Measurements from ENCODE around the gene MEGF9. TPM values are rescaled to one million over a fixed set of nuclear protein-coding genes. Genes with fewer than 3 reads are reported as not detected.
"Not testable (repeated sequence)": the region's sequence is repeated elsewhere in the genome, so short reads cannot be mapped to it uniquely, and the experiment has no call there.

Gene MEGF9
- total RNA-seq, 2 experiments from 2014 or later, result 6.3 to 6.7 TPM

- no peak for ATAC-seq
- Mint-ChIP-seq H3K36me3 (ENCODE audit: low read depth) (no peaks in the 10 kb centered on the region), H3K4me1 (ENCODE audit: low read depth) (peaks cover 2% of the 10 kb centered on the region), H3K9me3 (ENCODE audit: insufficient read depth) (no peaks in the 10 kb centered on the region), H3K27me3 (ENCODE audit: low read depth) (no peaks in the 10 kb centered on the region), H3K4me3 (no peak overlapping the region), H3K27ac (no peak overlapping the region)
- DNase-seq, result no peak
- POLR2A ChIA-PET, result no interaction called here
- CTCF ChIA-PET, result no interaction called here
Observed at GRCh38 chr9:120652934-120653333, 61.3 kb downstream of the MEGF9 start.

- Mint-ChIP-seq H3K4me1 (ENCODE audit: low read depth) (peaks cover 2% of the 10 kb centered on the region), H3K4me3 (no peak overlapping the region), H3K9me3 (ENCODE audit: insufficient read depth) (no peaks in the 10 kb centered on the region), H3K27me3 (ENCODE audit: low read depth) (no peaks in the 10 kb centered on the region), H3K27ac (no peak overlapping the region), H3K36me3 (ENCODE audit: low read depth) (no peaks in the 10 kb centered on the region)
- DNase-seq, result no peak
- CTCF ChIA-PET, result no interaction called here
- POLR2A ChIA-PET, result no interaction called here
- no peak for ATAC-seq
Observed at GRCh38 chr9:120650352-120650751, 63.9 kb downstream of the MEGF9 start.

GRCh38 chr9:120648581-120649197 lies 65.6 kb downstream of the MEGF9 start:
- CTCF ChIA-PET, result no interaction called here
- H3K27me3 Mint-ChIP-seq (ENCODE audit: low read depth), result no peaks in the 10 kb centered on the region
- H3K27ac Mint-ChIP-seq, result no peak overlapping the region

GRCh38 chr9:120646948-120647347 lies 67.3 kb downstream of the MEGF9 start:
- Mint-ChIP-seq H3K27me3 (ENCODE audit: low read depth) (no peaks in the 10 kb centered on the region), H3K4me1 (ENCODE audit: low read depth) (no peaks in the 10 kb centered on the region), H3K36me3 (ENCODE audit: low read depth) (no peaks in the 10 kb centered on the region), H3K4me3 (no peak overlapping the region), H3K27ac (no peak overlapping the region), H3K9me3 (ENCODE audit: insufficient read depth) (no peaks in the 10 kb centered on the region)
- DNase-seq (no peak), ATAC-seq (no peak)
- CTCF ChIA-PET, result no interaction called here
- POLR2A ChIA-PET, result no interaction called here

More at GRCh38 chr9:120648581-120649197, 65.6 kb downstream of the MEGF9 start:
- POLR2A ChIA-PET, result no interaction called here
- Mint-ChIP-seq H3K9me3 (ENCODE audit: insufficient read depth) (no peaks in the 10 kb centered on the region), H3K4me3 (no peak overlapping the region), H3K4me1 (ENCODE audit: low read depth) (no peaks in the 10 kb centered on the region), H3K36me3 (ENCODE audit: low read depth) (no peaks in the 10 kb centered on the region)
- DNase-seq (no peak), ATAC-seq (no peak)

GRCh38 chr9:120645760-120646159 lies 68.5 kb downstream of the MEGF9 start:
- CTCF ChIA-PET, result no interaction called here
- Mint-ChIP-seq H3K4me3 (no peak overlapping the region), H3K4me1 (ENCODE audit: low read depth) (no peaks in the 10 kb centered on the region), H3K27me3 (ENCODE audit: low read depth) (no peaks in the 10 kb centered on the region), H3K27ac (no peak overlapping the region), H3K9me3 (ENCODE audit: insufficient read depth) (no peaks in the 10 kb centered on the region), H3K36me3 (ENCODE audit: low read depth) (no peaks in the 10 kb centered on the region)
- ATAC-seq, result no peak
- POLR2A ChIA-PET, result no interaction called here
- no peak for DNase-seq

- ATAC-seq, result no peak
- no peaks in the 10 kb centered on the region for H3K36me3 Mint-ChIP-seq (ENCODE audit: low read depth)
- CTCF ChIA-PET, result no interaction called here
Observed at GRCh38 chr9:120643061-120643460, 71.2 kb downstream of the MEGF9 start.

GRCh38 chr9:120642129-120642770 lies 72.0 kb downstream of the MEGF9 start:
- Mint-ChIP-seq H3K27me3 (ENCODE audit: low read depth) (no peaks in the 10 kb centered on the region), H3K9me3 (ENCODE audit: insufficient read depth) (no peaks in the 10 kb centered on the region), H3K36me3 (ENCODE audit: low read depth) (no peaks in the 10 kb centered on the region), H3K4me3 (no peak overlapping the region), H3K4me1 (ENCODE audit: low read depth) (no peaks in the 10 kb centered on the region), H3K27ac (no peak overlapping the region)
- DNase-seq (no peak), ATAC-seq (no peak)
- ChIA-PET POLR2A (no interaction called here), CTCF (interaction anchor here (0.9 to 1.3 kb wide), 2 partner anchors 19 to 22 kb away, joined by 3 read pairs; no protein-coding TSS in a partner anchor)

More at GRCh38 chr9:120643061-120643460, 71.2 kb downstream of the MEGF9 start:
- Mint-ChIP-seq H3K9me3 (ENCODE audit: insufficient read depth) (no peaks in the 10 kb centered on the region), H3K27ac (no peak overlapping the region), H3K4me3 (no peak overlapping the region), H3K4me1 (ENCODE audit: low read depth) (no peaks in the 10 kb centered on the region), H3K27me3 (ENCODE audit: low read depth) (no peaks in the 10 kb centered on the region)
- DNase-seq, result no peak
- POLR2A ChIA-PET, result no interaction called here

- ATAC-seq; H3K27me3 Mint-ChIP-seq (ENCODE audit: low read depth); H3K4me3 Mint-ChIP-seq; H3K36me3 Mint-ChIP-seq (ENCODE audit: low read depth); H3K27ac Mint-ChIP-seq; H3K4me1 Mint-ChIP-seq (ENCODE audit: low read depth); DNase-seq; POLR2A ChIA-PET; H3K9me3 Mint-ChIP-seq (ENCODE audit: insufficient read depth); CTCF ChIA-PET: not testable (repeated sequence)
Observed at GRCh38 chr9:120640874-120641273, 73.4 kb downstream of the MEGF9 start.

GRCh38 chr9:120640380-120640779 lies 73.9 kb downstream of the MEGF9 start:
- DNase-seq (no peak), ATAC-seq (no peak)
- ChIA-PET POLR2A (no interaction called here), CTCF (no interaction called here)
- Mint-ChIP-seq H3K4me3 (no peak overlapping the region), H3K4me1 (ENCODE audit: low read depth) (no peaks in the 10 kb centered on the region), H3K27me3 (ENCODE audit: low read depth) (no peaks in the 10 kb centered on the region), H3K36me3 (ENCODE audit: low read depth) (peaks cover 7% of the 10 kb centered on the region), H3K27ac (no peak overlapping the region), H3K9me3 (ENCODE audit: insufficient read depth) (peaks cover 8% of the 10 kb centered on the region)

GRCh38 chr9:120637919-120638318 lies 76.4 kb downstream of the MEGF9 start:
- H3K4me3 Mint-ChIP-seq, result no peak overlapping the region
- ATAC-seq, result no peak
- CTCF ChIA-PET, result no interaction called here

GRCh38 chr9:120636194-120636957 lies 77.9 kb downstream of the MEGF9 start:
- H3K27ac Mint-ChIP-seq, result no peak overlapping the region
- H3K4me3 Mint-ChIP-seq, result no peak overlapping the region
- peaks cover 2% of the 10 kb centered on the region for H3K27me3 Mint-ChIP-seq (ENCODE audit: low read depth)
- no peaks in the 10 kb centered on the region for H3K4me1 Mint-ChIP-seq (ENCODE audit: low read depth)
- ATAC-seq (no peak), DNase-seq (no peak)
- peaks cover 12% of the 10 kb centered on the region for H3K9me3 Mint-ChIP-seq (ENCODE audit: insufficient read depth)
- CTCF ChIA-PET, result no interaction called here
- H3K36me3 Mint-ChIP-seq (ENCODE audit: low read depth), result peaks cover 11% of the 10 kb centered on the region
- POLR2A ChIA-PET, result no interaction called here

More at GRCh38 chr9:120637919-120638318, 76.4 kb downstream of the MEGF9 start:
- H3K4me1 Mint-ChIP-seq (ENCODE audit: low read depth), result no peaks in the 10 kb centered on the region
- POLR2A ChIA-PET, result no interaction called here
- DNase-seq, result no peak
- H3K27me3 Mint-ChIP-seq (ENCODE audit: low read depth), result no peaks in the 10 kb centered on the region
- peaks cover 12% of the 10 kb centered on the region for H3K9me3 Mint-ChIP-seq (ENCODE audit: insufficient read depth)
- H3K27ac Mint-ChIP-seq, result no peak overlapping the region
- H3K36me3 Mint-ChIP-seq (ENCODE audit: low read depth), result peaks cover 11% of the 10 kb centered on the region

GRCh38 chr9:120635011-120635410 lies 79.3 kb downstream of the MEGF9 start:
- ATAC-seq (no peak), DNase-seq (no peak)
- H3K9me3 Mint-ChIP-seq (ENCODE audit: insufficient read depth), result peaks cover 12% of the 10 kb centered on the region
- no peaks in the 10 kb centered on the region for H3K4me1 Mint-ChIP-seq (ENCODE audit: low read depth)
- H3K27me3 Mint-ChIP-seq (ENCODE audit: low read depth), result peaks cover 4% of the 10 kb centered on the region
- POLR2A ChIA-PET, result no interaction called here
- CTCF ChIA-PET, result no interaction called here
- no peak overlapping the region for H3K4me3 Mint-ChIP-seq
- no peak overlapping the region for H3K27ac Mint-ChIP-seq
- peaks cover 11% of the 10 kb centered on the region for H3K36me3 Mint-ChIP-seq (ENCODE audit: low read depth)
